ENCODE data around the gene ETS2. TPM values are rescaled to one million over a fixed set of nuclear protein-coding genes. Genes with fewer than 3 reads are reported as not detected.

The ETS2 gene
- total RNA-seq = 10 to 100 TPM; 31.4 to 37.2 TPM

GRCh38 chr21:38805328-38806152 lies at the start of gene ETS2:
Gene ETS2, plus strand, starts transcription at chr21:38805929. Its CDS starts 4,106 bp downstream, at chr21:38810035.
- Histone ChIP-seq H3K9me3 (no peaks in the 10 kb centered on the region), H3K4me1 (peaks cover 0 to 28% of the 10 kb centered on the region in 2 donors), H3K27me3 (no peaks in the 10 kb centered on the region), H3K36me3 (peaks cover 6% of the 10 kb centered on the region), H3K4me3 (peak within 1 kb of the TSS; percentile 96 to 97), H3K27ac (peak within 1 kb of the TSS; percentile 98 to 99)
- peak in 1 of 2 donors; percentile 35 for TF ChIP-seq CTCF (IDR thresholded peaks at IDR 0.05)
- peak; percentile 91 for DNase-seq (ENCODE audit: low spot score)

DNA sequence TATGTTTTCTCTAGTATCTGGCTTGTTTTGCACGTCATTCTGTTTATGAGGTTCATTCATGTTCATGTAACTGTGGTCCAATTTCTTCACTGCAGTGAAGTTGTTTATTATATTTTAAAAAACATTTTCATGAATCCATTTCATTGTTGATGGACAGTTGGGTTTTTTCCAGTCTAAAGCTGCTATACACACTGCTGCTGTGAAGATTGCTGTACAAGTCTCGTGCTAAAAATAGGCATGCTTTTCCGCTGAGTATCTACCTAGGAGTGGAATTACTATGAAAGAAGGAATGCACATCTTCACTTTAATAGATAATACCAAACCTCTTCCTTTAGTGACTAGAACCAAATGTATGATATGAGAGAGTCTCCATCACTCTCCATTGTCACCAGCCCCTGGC lies 49.0 kb upstream of the ETS2 start:
- TF ChIP-seq CTCF (IDR thresholded peaks at IDR 0.05) = no peak
- Histone ChIP-seq H3K27ac (peak overlapping the region in 1 of 2 donors; percentile 70), H3K4me1 (peaks cover 0 to 56% of the 10 kb centered on the region in 2 donors)

DNA sequence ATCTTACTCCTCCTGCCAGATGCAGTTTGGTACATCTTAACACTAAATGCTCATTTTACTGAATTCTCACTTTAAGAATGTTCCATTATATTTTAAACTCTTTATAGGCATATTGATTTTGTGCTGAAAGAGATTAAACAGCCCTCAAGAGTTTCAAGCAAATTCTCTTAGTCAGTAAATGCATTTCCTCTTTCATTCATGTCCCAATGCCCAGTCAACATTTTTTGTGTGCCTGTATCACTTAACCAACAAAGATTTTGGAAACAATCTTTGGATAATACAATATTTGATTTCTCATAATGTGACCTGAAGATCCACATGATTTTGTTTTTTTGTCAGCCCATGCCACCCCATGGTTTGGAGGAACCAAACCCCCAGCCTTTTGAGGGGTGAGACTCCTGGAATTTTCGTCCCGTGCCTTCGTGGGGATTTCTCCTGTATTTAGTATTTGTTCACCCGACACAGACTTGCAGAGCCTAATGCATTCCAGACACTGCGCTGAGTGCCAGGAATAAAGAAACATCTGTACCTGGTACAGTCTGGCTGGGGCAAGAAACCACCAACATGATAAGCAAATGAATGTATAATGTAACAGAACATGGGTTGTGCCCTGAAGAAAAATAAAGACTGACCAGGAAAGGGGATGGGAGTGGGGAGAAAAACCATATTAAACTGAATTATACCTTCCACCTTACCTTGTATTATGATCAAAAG lies 47.1 kb upstream of the ETS2 start:
- peaks cover 0 to 41% of the 10 kb centered on the region in 2 donors for H3K4me1 ChIP-seq
- peak overlapping the region in 1 of 2 donors; percentile 64 for H3K27ac ChIP-seq
- TF ChIP-seq CTCF (IDR thresholded peaks at IDR 0.05) = no peak

More for the DNA sequence above, 49.0 kb upstream of the ETS2 start:
- Histone ChIP-seq H3K4me3 (no peak overlapping the region), H3K36me3 (no peaks in the 10 kb centered on the region), H3K27me3 (no peaks in the 10 kb centered on the region), H3K9me3 (no peaks in the 10 kb centered on the region)
- DNase-seq (ENCODE audit: low spot score) = no peak

DNA sequence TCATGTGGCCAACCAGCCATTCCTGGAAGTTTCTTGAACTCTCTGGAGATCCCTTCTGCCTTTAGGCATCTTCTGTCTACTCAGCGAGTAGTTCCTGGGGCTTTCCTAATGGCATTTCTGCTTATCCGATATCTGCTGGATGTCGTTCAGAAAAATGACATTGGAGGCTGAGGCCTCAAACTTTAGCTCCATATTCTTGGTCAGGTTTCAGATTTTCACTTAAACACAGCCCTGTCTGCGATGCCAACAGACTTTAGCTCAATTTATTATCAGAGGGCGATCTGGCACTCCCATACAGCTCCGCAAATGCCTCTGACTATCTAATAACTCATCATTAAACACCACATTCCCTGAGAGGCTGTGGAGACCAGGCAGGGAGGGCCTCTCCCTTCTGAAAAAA lies 46.3 kb upstream of the ETS2 start:
- no peak for TF ChIP-seq CTCF (IDR thresholded peaks at IDR 0.05)
- Histone ChIP-seq H3K4me3 (no peak overlapping the region), H3K9me3 (no peaks in the 10 kb centered on the region), H3K27ac (peak overlapping the region; percentile 25 to 64), H3K27me3 (no peaks in the 10 kb centered on the region), H3K4me1 (peaks cover 0 to 41% of the 10 kb centered on the region in 2 donors), H3K36me3 (no peaks in the 10 kb centered on the region)
- DNase-seq (ENCODE audit: low spot score) = peak; percentile 28

More for the DNA sequence above, 47.1 kb upstream of the ETS2 start:
- H3K9me3 ChIP-seq = no peaks in the 10 kb centered on the region
- H3K27me3 ChIP-seq = no peaks in the 10 kb centered on the region
- H3K36me3 ChIP-seq = no peaks in the 10 kb centered on the region
- peak; percentile 21 for DNase-seq (ENCODE audit: low spot score)
- no peak overlapping the region for H3K4me3 ChIP-seq

- Histone ChIP-seq H3K4me3 (no peak overlapping the region), H3K27ac (peak overlapping the region; percentile 25 to 64), H3K4me1 (peaks cover 0 to 41% of the 10 kb centered on the region in 2 donors), H3K36me3 (no peaks in the 10 kb centered on the region), H3K9me3 (no peaks in the 10 kb centered on the region), H3K27me3 (no peaks in the 10 kb centered on the region)
- TF ChIP-seq CTCF (IDR thresholded peaks at IDR 0.05) = no peak
- DNase-seq (ENCODE audit: low spot score) = peak; percentile 54
Measured at GRCh38 chr21:38760017-38760761, 45.5 kb upstream of the ETS2 start.

Measured in right atrium auricular region (tissue), 2 donors.